K562 (cell line): Measurements from ENCODE around the gene SIGLEC6. TPM values are rescaled to one million over a fixed set of nuclear protein-coding genes. Genes with fewer than 3 reads are reported as not detected.

Experiments used
- BRCA1 ChIP-seq, 2 experiments: fragments of 450-650 bp in 1 of 2; sonication (generic) in 1 of 2; formaldehyde crosslinking in 1 of 2; IDR thresholded peaks; 2 replicates each; pipeline versions ENCODE4 v1.5.0 to v1.6.1; 2017 to 2020; ENCODE audit warnings: mild to moderate bottlenecking in 1 of 2, missing genetic modification reagents in 1 of 2
- CC2D1A ChIP-seq: fragments of 450-650 bp; IDR thresholded peaks from 2 replicates; pipeline ENCODE4 v1.6.1; 2017; ENCODE audit warnings: mild to moderate bottlenecking
- CCNT2 ChIP-seq: IDR thresholded peaks from 2 replicates; pipeline ENCODE4 v1.6.1; 2011; ENCODE audit warnings: borderline replicate concordance, low read depth, mild to moderate bottlenecking, moderate library complexity, mixed read lengths, low read length; ENCODE audit not compliant: insufficient read length; ENCODE audit errors: extremely low read depth
- CREB3L1 ChIP-seq: fragments of 450-650 bp; IDR thresholded peaks from 2 replicates; pipeline ENCODE4 v1.6.1; 2014; ENCODE audit warnings: low read depth, mild to moderate bottlenecking, moderate library complexity, borderline replicate concordance
- ELF1 ChIP-seq: fragments of 200-800 bp; sonication (Bioruptor generic); IDR thresholded peaks from 2 replicates; pipeline ENCODE4 v1.6.1; 2016; ENCODE audit warnings: missing genetic modification characterization, missing compliant biosample characterization
- EP300 ChIP-seq: IDR thresholded peaks from 2 replicates; pipeline ENCODE4 v1.6.1; 2012; ENCODE audit warnings: low read length, improper control_type of control experiment
- HCFC1 ChIP-seq: IDR thresholded peaks from 2 replicates; pipeline ENCODE4 v1.6.1; 2012; ENCODE audit warnings: low read depth, low read length, improper control_type of control experiment
- HDAC3 ChIP-seq: fragments of 450-650 bp; IDR thresholded peaks from 2 replicates; pipeline ENCODE4 v1.6.1; 2018; ENCODE audit warnings: borderline replicate concordance, mild to moderate bottlenecking, moderate library complexity; ENCODE audit not compliant: partially characterized antibody
- HINFP ChIP-seq: fragments of 450-650 bp; conservative IDR thresholded peaks from 2 replicates; pipeline ENCODE4 v1.6.1; 2016; ENCODE audit warnings: missing genetic modification characterization, low read depth, mild to moderate bottlenecking, control low read depth, missing compliant biosample characterization
- NCOR1 ChIP-seq: fragments of 450-650 bp; IDR thresholded peaks from 2 replicates; pipeline ENCODE4 v1.6.1; 2016; ENCODE audit warnings: mild to moderate bottlenecking, moderate library complexity
- NFIC ChIP-seq: fragments of 450-650 bp; IDR thresholded peaks from 2 replicates; pipeline ENCODE4 v1.6.1; 2017; ENCODE audit warnings: mild to moderate bottlenecking, inconsistent platforms
- NR2F6 ChIP-seq: fragments of 450-650 bp; formaldehyde crosslinking; IDR thresholded peaks from 2 replicates; pipeline ENCODE4 v1.4.0; 2020; ENCODE audit warnings: mild to moderate bottlenecking
- PRDM10 ChIP-seq: fragments of 450-650 bp; IDR thresholded peaks from 2 replicates; pipeline ENCODE4 v1.6.1; 2018; ENCODE audit not compliant: partially characterized antibody
- RFX1 ChIP-seq: fragments of 450-650 bp; IDR thresholded peaks from 2 replicates; pipeline ENCODE4 v1.6.1; 2016; ENCODE audit warnings: mild to moderate bottlenecking, moderate library complexity
- SMARCC2 ChIP-seq: fragments of 450-650 bp; IDR thresholded peaks from 2 replicates; pipeline ENCODE4 v1.6.1; 2017; ENCODE audit warnings: antibody characterized with exemption, moderate library complexity, mild to moderate bottlenecking, low read depth
- TAL1 ChIP-seq: fragments of 450-650 bp; IDR thresholded peaks from 2 replicates; pipeline ENCODE4 v1.6.1; 2016; ENCODE audit warnings: mild to moderate bottlenecking
- TFAM ChIP-seq: fragments of 250-450 bp; sonication (Bioruptor Pico); conservative IDR thresholded peaks from 2 replicates; pipeline ENCODE4 v1.5.0; 2021; ENCODE audit warnings: mild to moderate bottlenecking, moderate library complexity
- ZBTB1 ChIP-seq: sonication (generic); formaldehyde crosslinking; IDR thresholded peaks from 2 replicates; pipeline ENCODE4 v1.8.1; 2023; ENCODE audit warnings: missing genetic modification reagents, low read depth, mild to moderate bottlenecking, borderline replicate concordance
- ZNF3 ChIP-seq: fragments of 250-450 bp; sonication (Bioruptor Pico); IDR thresholded peaks from 2 replicates; pipeline ENCODE4 v1.5.0; 2021; ENCODE audit warnings: mild to moderate bottlenecking, moderate library complexity
- ZNF316 ChIP-seq: fragments of 450-650 bp; IDR thresholded peaks from 2 replicates; pipeline ENCODE4 v1.6.1; 2016
- ZNF444 ChIP-seq: fragments of 250-450 bp; sonication (Bioruptor Pico); IDR thresholded peaks from 2 replicates; pipeline ENCODE4 v1.4.0; 2020; ENCODE audit warnings: mild to moderate bottlenecking, moderate library complexity
- ZNF77 ChIP-seq: fragments of 250-450 bp; sonication (Bioruptor Pico); IDR thresholded peaks from 2 replicates; pipeline ENCODE4 v1.5.0; 2020
- polyA plus RNA-seq, 8 experiments: library from polyadenylated mRNA; depleted of rRNA in 4 of 8; stranded (reverse) in 5 of 8; unstranded in 3 of 8; fragments of >200 nt; fragmentation: Nextera tagmentation in 2 of 8; fragmentation: Illumina TruSeq in 1 of 8; extraction: Ambion mirVana in 2 of 8; extraction: Trizol in 1 of 8; gene quantifications; 2 replicates each; pipeline versions ENCODE4 v1.2.1 to v1.2.3, GENCODE V29; 2011 to 2014; ENCODE audit warnings: inconsistent platforms in 1 of 8, missing spikeins in 1 of 8
- total RNA-seq, 7 experiments: library from RNA; depleted of rRNA in 6 of 7; stranded (reverse); fragments of >200 nt in 6 of 7; fragmentation: Illumina TruSeq in 2 of 7; extraction: Trizol in 2 of 7; gene quantifications; 2 replicates each; pipeline versions ENCODE4 v1.2.1 to v1.2.3, GENCODE V29; 2011 to 2021; ENCODE audit warnings: low replicate concordance in 1 of 7

Gene SIGLEC6
- total and polyA plus RNA-seq, 9 of the 15 experiments (the other 6 are each of a cell fraction or from before 2014, with no cell fraction given) = 0.03 to 17.5 (median 0.71) TPM

GRCh38 chr19:51467864-51468544 is 63.5 kb downstream of the SIGLEC6 start (continued):
- TF ChIP-seq NCOR1 (peak; percentile 82), TFAM (no peak), PRDM10 (peak; percentile 73), CC2D1A (0 out of 2 replicates have a peak, but pooled peaks have one; percentile 18), CCNT2 (peak; percentile 53), ZBTB1 (CRISPR knock-in tag) (no peak), HCFC1 (peak; percentile 35), RFX1 (peak; percentile 80), ELF1 (peak; percentile 83), HINFP (tag) (no peak), BRCA1 (IDR thresholded peaks at IDR 0.05) (no peak), BRCA1 (CRISPR knock-in tag; IDR thresholded peaks at IDR 0.05) (0 out of 2 replicates have a peak, but pooled peaks have one; percentile 36), CREB3L1 (peak; percentile 45; the same call in 1 of the 2 replicates), EP300 (peak; percentile 98), NR2F6 (CRISPR knock-in tag) (no peak), NFIC (peak; percentile 59), ZNF3 (no peak), HDAC3 (peak; percentile 81), ZNF444 (CRISPR knock-in tag) (0 out of 2 replicates have a peak, but pooled peaks have one; percentile 10), ZNF77 (no peak), TAL1 (peak; percentile 49; the same call in 1 of the 2 replicates), SMARCC2 (peak; percentile 46; the same call in 1 of the 2 replicates), ZNF316 (no peak)
